GM15510 (cell line): ENCODE data around the gene WDR13.

ENCODE experiments used
- POLR2A ChIP-seq: IDR thresholded peaks from 3 replicates; pipeline ENCODE4 v1.6.1; 2011; ENCODE audit warnings: borderline replicate concordance; ENCODE audit not compliant: insufficient read length; ENCODE audit errors: extremely low read depth

WDR13 gene

GRCh38 chrX:48626401-48627298, 29.4 kb downstream of the WDR13 start:
- no peak for TF ChIP-seq POLR2A

GRCh38 chrX:48631376-48632090, 34.2 kb downstream of the WDR13 start:
- TF ChIP-seq POLR2A, result no peak

GRCh38 chrX:48632207-48632606, 34.9 kb downstream of the WDR13 start:
- TF ChIP-seq POLR2A, result no peak

- TF ChIP-seq POLR2A, result no peak
Observed at GRCh38 chrX:48636301-48636700, 39.0 kb downstream of the WDR13 start.

- TF ChIP-seq POLR2A, result no peak
Observed at GRCh38 chrX:48636776-48637175, 39.5 kb downstream of the WDR13 start.

- no peak for TF ChIP-seq POLR2A
Observed at GRCh38 chrX:48645669-48646068, 48.4 kb downstream of the WDR13 start.

- no peak for TF ChIP-seq POLR2A
Observed at GRCh38 chrX:48648336-48648751, 51.1 kb downstream of the WDR13 start.

GRCh38 chrX:48649102-48649501, 51.8 kb downstream of the WDR13 start:
- no peak for TF ChIP-seq POLR2A
